ENCODE results near the gene RASAL2. TPM values are rescaled to one million over a fixed set of nuclear protein-coding genes. Genes with fewer than 3 reads are reported as not detected.

Gene RASAL2
- total RNA-seq, 1 experiment from 2014 or later: 36.8 TPM

DNA sequence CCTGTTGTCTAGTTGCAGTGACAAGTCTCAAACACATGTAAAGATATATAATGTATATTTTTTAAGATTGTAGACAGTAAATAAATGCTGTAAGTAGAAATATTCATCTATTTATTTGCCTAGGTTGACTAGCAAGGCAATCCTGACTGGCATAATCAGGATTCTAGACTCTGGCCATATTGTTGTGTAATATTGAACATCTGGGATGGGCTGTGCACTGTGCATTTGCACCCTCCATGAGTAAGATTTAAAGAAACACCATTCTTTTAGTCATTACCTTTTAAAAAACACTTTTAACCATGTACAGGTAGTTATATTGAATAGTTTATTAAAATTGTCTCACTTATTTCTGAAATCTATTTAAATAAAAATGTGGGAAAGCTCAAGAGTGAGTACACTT is 32.4 kb downstream of the RASAL2 start:
- Histone ChIP-seq H3K4me1 (peaks cover 59% of the 10 kb centered on the region), H3K27me3 (replicated peaks; ENCODE audit: control insufficient read depth, insufficient read depth, low read length) (no peaks in the 10 kb centered on the region), H3K4me3 (ENCODE audit: low read depth, low read length) (no peak overlapping the region), H3K9me3 (no peaks in the 10 kb centered on the region), H3K36me3 (ENCODE audit: control insufficient read depth, insufficient read depth, low read length) (no peaks in the 10 kb centered on the region)
- H3K4me1 Mint-ChIP-seq (ENCODE audit: low read depth, unreplicated experiment): peaks cover 6% of the 10 kb centered on the region
- H3K27me3 Mint-ChIP-seq (ENCODE audit: insufficient read depth, unreplicated experiment): no peaks in the 10 kb centered on the region
- DNase-seq: no peak
- peak overlapping the region; percentile 65 for H3K4me3 Mint-ChIP-seq (ENCODE audit: unreplicated experiment)
- no peaks in the 10 kb centered on the region for H3K36me3 Mint-ChIP-seq (ENCODE audit: insufficient read depth, unreplicated experiment)
- H3K9me3 Mint-ChIP-seq (ENCODE audit: unreplicated experiment): no peaks in the 10 kb centered on the region
- POLR2A ChIA-PET: interaction anchor here (0.5 to 0.6 kb wide), 2 partner anchors 11 to 185 kb away, joined by 3 to 9 read pairs; no protein-coding TSS in a partner anchor
- intact Hi-C loops (cut with micrococcal nuclease; ENCODE audit: unreplicated experiment): loop anchor here (1.0 kb wide), 2 partner anchors 33 to 141 kb away; no protein-coding TSS in a partner anchor
- CTCF ChIA-PET: interaction anchor here (1.1 to 1.4 kb wide), 2 partner anchors 33 to 94 kb away, joined by 4 to 5 read pairs; partner anchors contain the start of gene RASAL2
- TF ChIP-seq, protein P1, sequence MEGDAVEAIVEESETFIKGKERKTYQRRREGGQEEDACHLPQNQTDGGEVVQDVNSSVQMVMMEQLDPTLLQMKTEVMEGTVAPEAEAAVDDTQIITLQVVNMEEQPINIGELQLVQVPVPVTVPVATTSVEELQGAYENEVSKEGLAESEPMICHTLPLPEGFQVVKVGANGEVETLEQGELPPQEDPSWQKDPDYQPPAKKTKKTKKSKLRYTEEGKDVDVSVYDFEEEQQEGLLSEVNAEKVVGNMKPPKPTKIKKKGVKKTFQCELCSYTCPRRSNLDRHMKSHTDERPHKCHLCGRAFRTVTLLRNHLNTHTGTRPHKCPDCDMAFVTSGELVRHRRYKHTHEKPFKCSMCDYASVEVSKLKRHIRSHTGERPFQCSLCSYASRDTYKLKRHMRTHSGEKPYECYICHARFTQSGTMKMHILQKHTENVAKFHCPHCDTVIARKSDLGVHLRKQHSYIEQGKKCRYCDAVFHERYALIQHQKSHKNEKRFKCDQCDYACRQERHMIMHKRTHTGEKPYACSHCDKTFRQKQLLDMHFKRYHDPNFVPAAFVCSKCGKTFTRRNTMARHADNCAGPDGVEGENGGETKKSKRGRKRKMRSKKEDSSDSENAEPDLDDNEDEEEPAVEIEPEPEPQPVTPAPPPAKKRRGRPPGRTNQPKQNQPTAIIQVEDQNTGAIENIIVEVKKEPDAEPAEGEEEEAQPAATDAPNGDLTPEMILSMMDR (IDR thresholded peaks at IDR 0.05; ENCODE audit: insufficient read depth in 1 of 2, low read depth in 1 of 2, low read length in 1 of 2, severe bottlenecking in 1 of 2, unreplicated experiment in 1 of 2): no peak
- H3K27ac Mint-ChIP-seq (ENCODE audit: unreplicated experiment): peak overlapping the region; percentile 96
- BruUV-seq (replicated peaks): TSS peak; percentile 95

DNA sequence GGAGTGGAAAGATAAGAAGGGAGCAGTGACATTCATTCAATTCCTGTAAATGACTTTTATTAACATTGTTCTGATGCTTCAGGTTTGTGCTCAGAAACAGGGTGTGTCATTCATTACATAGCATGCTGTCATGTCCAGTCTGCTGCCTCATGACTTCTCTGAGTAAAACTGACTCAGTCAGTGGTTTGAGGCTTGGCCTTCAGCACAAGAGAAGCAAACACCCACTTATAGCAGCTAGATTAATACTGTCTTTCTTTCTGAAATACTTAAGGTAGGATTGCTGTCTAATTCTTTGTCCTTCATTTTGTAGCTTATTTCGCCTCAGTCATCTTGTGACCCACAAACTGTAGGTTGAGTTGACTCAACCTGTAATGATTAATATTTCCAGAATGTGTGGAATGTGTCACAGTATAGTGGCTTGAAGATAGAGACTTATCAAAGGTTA is 32.9 kb downstream of the RASAL2 start:
- Histone ChIP-seq H3K4me3 (ENCODE audit: low read depth, low read length) (no peak overlapping the region; the same call in 1 of the 2 replicates), H3K27me3 (replicated peaks; ENCODE audit: control insufficient read depth, insufficient read depth, low read length) (no peaks in the 10 kb centered on the region), H3K36me3 (ENCODE audit: control insufficient read depth, insufficient read depth, low read length) (no peaks in the 10 kb centered on the region), H3K4me1 (peaks cover 59% of the 10 kb centered on the region), H3K9me3 (no peaks in the 10 kb centered on the region)
- Mint-ChIP-seq H3K27me3 (ENCODE audit: insufficient read depth, unreplicated experiment) (no peaks in the 10 kb centered on the region), H3K4me3 (ENCODE audit: unreplicated experiment) (peak overlapping the region; percentile 65), H3K27ac (ENCODE audit: unreplicated experiment) (peak overlapping the region; percentile 96), H3K9me3 (ENCODE audit: unreplicated experiment) (no peaks in the 10 kb centered on the region), H3K4me1 (ENCODE audit: low read depth, unreplicated experiment) (peaks cover 6% of the 10 kb centered on the region), H3K36me3 (ENCODE audit: insufficient read depth, unreplicated experiment) (no peaks in the 10 kb centered on the region)
- intact Hi-C loops (cut with micrococcal nuclease; ENCODE audit: unreplicated experiment): loop anchor here (1.0 kb wide), 3 partner anchors 33 to 141 kb away; no protein-coding TSS in a partner anchor
- ChIA-PET POLR2A (interaction anchor here (0.5 kb wide), 1 partner anchor 185 kb away, joined by 3 read pairs; no protein-coding TSS in a partner anchor), CTCF (interaction anchor here (1.1 to 1.4 kb wide), 2 partner anchors 33 to 95 kb away, joined by 4 to 5 read pairs; partner anchors contain the start of gene RASAL2)
- TF ChIP-seq, protein P1 (IDR thresholded peaks at IDR 0.05; ENCODE audit: insufficient read depth in 1 of 2, low read depth in 1 of 2, low read length in 1 of 2, severe bottlenecking in 1 of 2, unreplicated experiment in 1 of 2): no peak
- no TSS peak for BruUV-seq (replicated peaks)
- DNase-seq: peak; percentile 49 to 57

DNA sequence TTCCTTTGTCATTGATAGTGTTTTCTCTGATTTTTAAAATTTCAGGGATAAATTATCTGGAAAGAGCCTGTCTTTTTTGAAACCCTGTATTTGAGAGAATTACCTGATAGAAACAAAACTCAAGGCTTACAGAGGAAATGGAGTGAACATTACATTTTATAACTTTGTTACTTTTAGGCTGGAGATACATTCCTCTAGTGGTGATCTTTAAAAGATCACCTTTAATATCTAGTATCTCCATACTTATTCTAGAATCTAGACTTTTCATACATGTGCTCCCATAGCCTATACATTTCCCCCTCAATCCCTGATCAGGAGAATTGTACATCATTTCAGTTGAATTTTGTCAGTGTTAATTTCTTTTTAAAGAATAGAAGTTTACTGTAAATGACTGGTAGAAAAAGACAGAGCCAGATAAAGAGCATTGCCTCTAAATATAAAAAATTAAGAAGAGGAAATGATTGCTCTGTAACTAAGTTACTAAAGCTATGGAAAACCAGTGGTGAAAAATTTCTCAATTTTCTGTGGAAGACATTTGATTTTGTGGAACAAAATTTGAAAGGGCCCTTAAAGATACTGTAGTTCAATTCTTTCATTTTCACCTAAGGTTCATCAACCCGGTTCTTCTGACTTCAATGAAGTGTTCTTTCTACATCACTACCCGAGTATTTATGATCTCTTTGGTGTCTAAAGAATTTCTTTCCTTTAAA is 33.7 kb downstream of the RASAL2 start:
- H3K4me1 Mint-ChIP-seq (ENCODE audit: low read depth, unreplicated experiment): peaks cover 6% of the 10 kb centered on the region
- TF ChIP-seq, protein P1 (IDR thresholded peaks at IDR 0.05; ENCODE audit: insufficient read depth in 1 of 2, low read depth in 1 of 2, low read length in 1 of 2, severe bottlenecking in 1 of 2, unreplicated experiment in 1 of 2): no peak
- H3K27me3 ChIP-seq (replicated peaks; ENCODE audit: control insufficient read depth, insufficient read depth, low read length): no peaks in the 10 kb centered on the region
- no peak overlapping the region for H3K4me3 ChIP-seq (ENCODE audit: low read depth, low read length)
- BruUV-seq (replicated peaks): TSS peak; percentile 58
- H3K4me3 Mint-ChIP-seq (ENCODE audit: unreplicated experiment): no peak overlapping the region
- no peaks in the 10 kb centered on the region for H3K27me3 Mint-ChIP-seq (ENCODE audit: insufficient read depth, unreplicated experiment)
- H3K4me1 ChIP-seq: peaks cover 59% of the 10 kb centered on the region
- intact Hi-C loops (cut with micrococcal nuclease; ENCODE audit: unreplicated experiment): loop anchor here (1.0 kb wide), 1 partner anchor 81 kb away; no protein-coding TSS in a partner anchor
- no peaks in the 10 kb centered on the region for H3K9me3 ChIP-seq
- ChIA-PET POLR2A (no interaction called here), CTCF (interaction anchor here (1.4 kb wide), 1 partner anchor 96 kb away, joined by 4 read pairs; no protein-coding TSS in a partner anchor)
- no peaks in the 10 kb centered on the region for H3K36me3 ChIP-seq (ENCODE audit: control insufficient read depth, insufficient read depth, low read length)
- peak overlapping the region; percentile 96 for H3K27ac Mint-ChIP-seq (ENCODE audit: unreplicated experiment)
- H3K9me3 Mint-ChIP-seq (ENCODE audit: unreplicated experiment): no peaks in the 10 kb centered on the region
- H3K36me3 Mint-ChIP-seq (ENCODE audit: insufficient read depth, unreplicated experiment): no peaks in the 10 kb centered on the region
- no peak for DNase-seq
